ELF-1 (cell line): ENCODE data around the gene ENOX1.

Experiments used
- DNase-seq: peaks from one replicate; pipeline ENCODE4 v3.0.0-alpha.2; 2016; ENCODE audit warnings: low read depth, low spot score

ENOX1 gene

GRCh38 chr13:43316281-43316680 is 470.5 kb downstream of the ENOX1 start:
- no peak for DNase-seq

GRCh38 chr13:43315522-43315921 is 471.2 kb downstream of the ENOX1 start:
- no peak for DNase-seq

- DNase-seq: no peak
Measured at GRCh38 chr13:43309311-43309710, 477.5 kb downstream of the ENOX1 start.

- DNase-seq: no peak
Measured at GRCh38 chr13:43307921-43308433, 478.8 kb downstream of the ENOX1 start.

GRCh38 chr13:43307221-43307920 is 479.4 kb downstream of the ENOX1 start:
- DNase-seq: no peak

- DNase-seq: no peak
Measured at GRCh38 chr13:43306372-43306771, 480.4 kb downstream of the ENOX1 start.

- DNase-seq: no peak
Measured at GRCh38 chr13:43305416-43305815, 481.4 kb downstream of the ENOX1 start.

GRCh38 chr13:43304945-43305344 is 481.8 kb downstream of the ENOX1 start:
- DNase-seq: no peak

GRCh38 chr13:43304449-43304848 is 482.3 kb downstream of the ENOX1 start:
- no peak for DNase-seq

- DNase-seq: peak; percentile 79
Measured at GRCh38 chr13:43303033-43303729, 483.6 kb downstream of the ENOX1 start.

- DNase-seq: no peak
Measured at GRCh38 chr13:43301346-43301969, 485.3 kb downstream of the ENOX1 start.

GRCh38 chr13:43300865-43301264 is 485.9 kb downstream of the ENOX1 start:
- no peak for DNase-seq

- no peak for DNase-seq
Measured at GRCh38 chr13:43299374-43299773, 487.4 kb downstream of the ENOX1 start.

- DNase-seq: no peak
Measured at GRCh38 chr13:43298816-43299215, 488.0 kb downstream of the ENOX1 start.

GRCh38 chr13:43297967-43298678 is 488.6 kb downstream of the ENOX1 start:
- DNase-seq: no peak

GRCh38 chr13:43295825-43296564 is 490.8 kb downstream of the ENOX1 start:
- no peak for DNase-seq

GRCh38 chr13:43295321-43295720 is 491.5 kb downstream of the ENOX1 start:
- DNase-seq: no peak

- DNase-seq: no peak
Measured at GRCh38 chr13:43294412-43294811, 492.4 kb downstream of the ENOX1 start.

GRCh38 chr13:43293986-43294385 is 492.8 kb downstream of the ENOX1 start:
- DNase-seq: no peak

GRCh38 chr13:43293561-43293960 is 493.2 kb downstream of the ENOX1 start:
- DNase-seq: no peak

GRCh38 chr13:43293008-43293407 is 493.8 kb downstream of the ENOX1 start:
- no peak for DNase-seq
